ENCODE results near the gene BHMT2.

DNA sequence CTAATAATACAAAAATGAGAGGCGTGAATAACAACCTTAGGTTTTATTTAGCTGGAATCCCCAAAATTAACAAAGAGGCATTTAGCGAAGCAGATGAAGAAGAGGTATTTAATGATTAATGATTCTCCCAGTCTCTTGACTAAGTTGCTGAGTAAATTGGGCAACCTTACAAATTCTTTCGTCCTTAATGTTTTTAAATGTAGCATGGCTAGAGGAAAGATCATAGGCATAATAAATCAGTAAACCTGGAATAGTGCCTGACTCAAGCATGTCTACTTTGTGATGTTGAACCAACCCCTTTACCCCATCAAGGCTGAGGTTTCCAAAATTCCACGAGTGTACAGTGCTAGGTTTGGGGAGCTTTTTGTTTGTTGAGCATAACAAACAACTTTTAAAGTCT is 49.9 kb downstream of the BHMT2 start:
- no peak for TF ChIP-seq POLR2A (IDR thresholded peaks at IDR 0.05)
- TF ChIP-seq, protein P1, sequence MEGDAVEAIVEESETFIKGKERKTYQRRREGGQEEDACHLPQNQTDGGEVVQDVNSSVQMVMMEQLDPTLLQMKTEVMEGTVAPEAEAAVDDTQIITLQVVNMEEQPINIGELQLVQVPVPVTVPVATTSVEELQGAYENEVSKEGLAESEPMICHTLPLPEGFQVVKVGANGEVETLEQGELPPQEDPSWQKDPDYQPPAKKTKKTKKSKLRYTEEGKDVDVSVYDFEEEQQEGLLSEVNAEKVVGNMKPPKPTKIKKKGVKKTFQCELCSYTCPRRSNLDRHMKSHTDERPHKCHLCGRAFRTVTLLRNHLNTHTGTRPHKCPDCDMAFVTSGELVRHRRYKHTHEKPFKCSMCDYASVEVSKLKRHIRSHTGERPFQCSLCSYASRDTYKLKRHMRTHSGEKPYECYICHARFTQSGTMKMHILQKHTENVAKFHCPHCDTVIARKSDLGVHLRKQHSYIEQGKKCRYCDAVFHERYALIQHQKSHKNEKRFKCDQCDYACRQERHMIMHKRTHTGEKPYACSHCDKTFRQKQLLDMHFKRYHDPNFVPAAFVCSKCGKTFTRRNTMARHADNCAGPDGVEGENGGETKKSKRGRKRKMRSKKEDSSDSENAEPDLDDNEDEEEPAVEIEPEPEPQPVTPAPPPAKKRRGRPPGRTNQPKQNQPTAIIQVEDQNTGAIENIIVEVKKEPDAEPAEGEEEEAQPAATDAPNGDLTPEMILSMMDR (IDR thresholded peaks at IDR 0.05), result no peak

All from heart left ventricle (tissue), 13 donors.